GM23248 (cell line): ENCODE measurements around the gene DCUN1D2. TPM values are rescaled to one million over a fixed set of nuclear protein-coding genes. Genes with fewer than 3 reads are reported as not detected.

ENCODE experiments used
- DNase-seq: peaks from one replicate; pipeline ENCODE4 v3.0.0-alpha.2; 2015
- H2AFZ ChIP-seq: fragments of 200-600 bp; sonication (generic); 2 replicates; pipeline ENCODE4 v1.6.1; 2016; ENCODE audit warnings: antibody characterized with exemption
- H3F3A ChIP-seq: fragments of 200-600 bp; sonication (generic); 2 replicates; pipeline ENCODE4 v1.6.1; 2016; ENCODE audit warnings: mild to moderate bottlenecking, antibody characterized with exemption, mixed run types; ENCODE audit not compliant: insufficient read depth
- H3K27ac ChIP-seq: fragments of 200-600 bp; sonication (generic); 2 replicates; pipeline ENCODE4 v1.5.1; 2016; ENCODE audit warnings: mild to moderate bottlenecking
- H3K27me3 ChIP-seq: fragments of 200-600 bp; sonication (generic); replicated peaks from 2 replicates; pipeline ENCODE4 v1.6.1; 2016; ENCODE audit warnings: mild to moderate bottlenecking; ENCODE audit not compliant: insufficient read depth
- H3K36me3 ChIP-seq: fragments of 200-600 bp; sonication (generic); 2 replicates; pipeline ENCODE4 v1.6.1; 2016; ENCODE audit warnings: low read depth, mild to moderate bottlenecking
- H3K4me1 ChIP-seq: fragments of 200-600 bp; sonication (generic); 2 replicates; pipeline ENCODE4 v1.6.1; 2016; ENCODE audit warnings: mild to moderate bottlenecking; ENCODE audit not compliant: insufficient read depth
- H3K4me2 ChIP-seq: fragments of 200-600 bp; sonication (generic); one replicate; pipeline ENCODE4 v1.6.1; 2016; ENCODE audit warnings: mild to moderate bottlenecking; ENCODE audit not compliant: unreplicated experiment
- H3K4me3 ChIP-seq: fragments of 200-600 bp; sonication (generic); 2 replicates; pipeline ENCODE4 v1.5.1; 2016; ENCODE audit warnings: mild to moderate bottlenecking
- H3K79me2 ChIP-seq: fragments of 200-600 bp; sonication (generic); 2 replicates; pipeline ENCODE4 v1.6.1; 2016; ENCODE audit warnings: mild to moderate bottlenecking; ENCODE audit not compliant: insufficient read depth
- H3K9ac ChIP-seq: fragments of 200-600 bp; sonication (generic); 2 replicates; pipeline ENCODE4 v1.6.1; 2016; ENCODE audit warnings: mild to moderate bottlenecking
- H3K9me2 ChIP-seq: fragments of 200-600 bp; sonication (generic); 2 replicates; pipeline ENCODE4 v1.6.1; 2016; ENCODE audit warnings: mixed run types, mild to moderate bottlenecking, moderate library complexity; ENCODE audit not compliant: insufficient read depth
- H3K9me3 ChIP-seq: fragments of 200-600 bp; sonication (generic); one replicate; pipeline ENCODE4 v1.6.1; 2017; ENCODE audit warnings: low read depth
- H4K20me1 ChIP-seq: fragments of 200-600 bp; sonication (generic); 2 replicates; pipeline ENCODE4 v1.6.0; 2016; ENCODE audit not compliant: insufficient read depth
- EZH2 ChIP-seq: fragments of 200-600 bp; sonication (generic); IDR thresholded peaks from 2 replicates; pipeline ENCODE4 v1.6.1; 2018; ENCODE audit warnings: antibody characterized with exemption, mild to moderate bottlenecking; ENCODE audit not compliant: insufficient read depth, poor library complexity, severe bottlenecking
- EZH2phosphoT487 ChIP-seq: fragments of 200-600 bp; sonication (generic); IDR thresholded peaks from 2 replicates; pipeline ENCODE4 v1.6.1; 2018; ENCODE audit warnings: antibody characterized with exemption, moderate library complexity, mild to moderate bottlenecking, low read depth; ENCODE audit not compliant: insufficient read depth
- WGBS, 2 experiments: methylation state at CpG; one replicate each; pipeline ENCODE4 v1.1.6; 2015 to 2017; ENCODE audit warnings: low lambda C conversion rate in 2 of 2, low coverage in 1 of 2; ENCODE audit errors: missing lambda C conversion rate in 2 of 2; 5-methylcytosine and 5-hydroxymethylcytosine counted together
- in situ Hi-C: fragments of 300-500 bp; cut with MboI; formaldehyde crosslinking; loops from 2 replicates; pipeline ENCODE4 v1.15.0; 2020
- polyA plus RNA-seq: library from polyadenylated mRNA; unstranded; fragments of >200 nt; fragmentation: Nextera tagmentation; extraction: Ambion mirVana; gene quantifications from 2 replicates; pipeline ENCODE4 v1.2.1, GENCODE V29; 2016
- total RNA-seq: library from RNA; depleted of rRNA; stranded (reverse); fragments of >200 nt; shearing (Covaris generic); gene quantifications from 2 replicates; pipeline ENCODE4 v1.2.3, GENCODE V29; 2014

The DCUN1D2 gene
- total and polyA plus RNA-seq, 2 experiments from 2014 or later: 7.2 to 9.9 TPM

GRCh38 chr13:113534236-113534860 lies 43.8 kb upstream of the DCUN1D2 start:
- 91 to 96% methylated on average over 12 of the region's 12 CpGs for WGBS, 2 experiments
- in situ Hi-C loops: no loop called here
- Histone ChIP-seq H3K79me2 (peaks cover 8% of the 10 kb centered on the region; the same call in 1 of the 2 replicates), H3K9ac (no peak overlapping the region), H3K9me3 (no peaks in the 10 kb centered on the region), H3K27me3 (no peaks in the 10 kb centered on the region), H2AFZ (no peak overlapping the region), H4K20me1 (no peaks in the 10 kb centered on the region), H3K9me2 (no peaks in the 10 kb centered on the region), H3K27ac (no peak overlapping the region), H3F3A (no peaks in the 10 kb centered on the region), H3K4me3 (no peak overlapping the region), H3K4me1 (no peaks in the 10 kb centered on the region), H3K36me3 (peaks cover 9% of the 10 kb centered on the region), H3K4me2 (no peak overlapping the region)
- no peak for DNase-seq
- no peak for TF ChIP-seq EZH2phosphoT487

- H3K36me3 ChIP-seq: peaks cover 15% of the 10 kb centered on the region
- no peaks in the 10 kb centered on the region for H3F3A ChIP-seq
- no peak overlapping the region for H2AFZ ChIP-seq
- in situ Hi-C loops: no loop called here
- no peak overlapping the region for H3K4me2 ChIP-seq
- 87 to 88% methylated on average over 24 of the region's 24 CpGs for WGBS, 2 experiments
- H3K27me3 ChIP-seq: no peaks in the 10 kb centered on the region
- H3K79me2 ChIP-seq: peaks cover 6% of the 10 kb centered on the region; the same call in 1 of the 2 replicates
- no peak overlapping the region for H3K4me3 ChIP-seq
- H3K4me1 ChIP-seq: no peaks in the 10 kb centered on the region
- no peak overlapping the region for H3K9ac ChIP-seq
- no peaks in the 10 kb centered on the region for H4K20me1 ChIP-seq
- no peaks in the 10 kb centered on the region for H3K9me2 ChIP-seq
- TF ChIP-seq EZH2 (no peak), EZH2phosphoT487 (no peak)
- DNase-seq: no peak
- no peaks in the 10 kb centered on the region for H3K9me3 ChIP-seq
- no peak overlapping the region for H3K27ac ChIP-seq
Measured at GRCh38 chr13:113533161-113533840, 42.8 kb upstream of the DCUN1D2 start.

- in situ Hi-C loops: no loop called here
- H3K4me3 ChIP-seq: no peak overlapping the region
- peaks cover 17% of the 10 kb centered on the region for H3K79me2 ChIP-seq
- H3K27ac ChIP-seq: no peak overlapping the region
- no peaks in the 10 kb centered on the region for H3K9me2 ChIP-seq
- no peaks in the 10 kb centered on the region for H4K20me1 ChIP-seq
- H3K36me3 ChIP-seq: peaks cover 19% of the 10 kb centered on the region
- TF ChIP-seq EZH2 (no peak), EZH2phosphoT487 (no peak)
- no peaks in the 10 kb centered on the region for H3K27me3 ChIP-seq
- H3K4me1 ChIP-seq: no peaks in the 10 kb centered on the region
- H3K4me2 ChIP-seq: no peak overlapping the region
- no peaks in the 10 kb centered on the region for H3F3A ChIP-seq
- 84 to 85% methylated on average over 15 to 16 of the region's 16 CpGs for WGBS, 2 experiments
- H3K9me3 ChIP-seq: no peaks in the 10 kb centered on the region
- H3K9ac ChIP-seq: no peak overlapping the region
- no peak overlapping the region for H2AFZ ChIP-seq
- no peak for DNase-seq
Measured at GRCh38 chr13:113532156-113532806, 41.8 kb upstream of the DCUN1D2 start.

GRCh38 chr13:113531041-113531873 lies 40.7 kb upstream of the DCUN1D2 start:
- in situ Hi-C loops: no loop called here
- 95 to 97% methylated on average over 42 to 49 of the region's 49 CpGs for WGBS, 2 experiments

More at GRCh38 chr13:113531041-113531873, 40.7 kb upstream of the DCUN1D2 start:
- Histone ChIP-seq H2AFZ (no peak overlapping the region), H3K79me2 (peaks cover 22% of the 10 kb centered on the region), H3K9me3 (no peaks in the 10 kb centered on the region), H3K4me3 (no peak overlapping the region), H4K20me1 (no peaks in the 10 kb centered on the region), H3K9ac (no peak overlapping the region), H3K27ac (no peak overlapping the region), H3F3A (no peaks in the 10 kb centered on the region), H3K4me1 (no peaks in the 10 kb centered on the region), H3K36me3 (peaks cover 19% of the 10 kb centered on the region), H3K27me3 (no peaks in the 10 kb centered on the region), H3K9me2 (no peaks in the 10 kb centered on the region), H3K4me2 (no peak overlapping the region)
- DNase-seq: no peak
- TF ChIP-seq EZH2 (no peak), EZH2phosphoT487 (no peak)
